ENCODE measurements around the gene RABEPK.
"Not testable (repeated sequence)": the region's sequence is repeated elsewhere in the genome, so short reads cannot be mapped to it uniquely, and the experiment has no call there.

Gene RABEPK

DNA sequence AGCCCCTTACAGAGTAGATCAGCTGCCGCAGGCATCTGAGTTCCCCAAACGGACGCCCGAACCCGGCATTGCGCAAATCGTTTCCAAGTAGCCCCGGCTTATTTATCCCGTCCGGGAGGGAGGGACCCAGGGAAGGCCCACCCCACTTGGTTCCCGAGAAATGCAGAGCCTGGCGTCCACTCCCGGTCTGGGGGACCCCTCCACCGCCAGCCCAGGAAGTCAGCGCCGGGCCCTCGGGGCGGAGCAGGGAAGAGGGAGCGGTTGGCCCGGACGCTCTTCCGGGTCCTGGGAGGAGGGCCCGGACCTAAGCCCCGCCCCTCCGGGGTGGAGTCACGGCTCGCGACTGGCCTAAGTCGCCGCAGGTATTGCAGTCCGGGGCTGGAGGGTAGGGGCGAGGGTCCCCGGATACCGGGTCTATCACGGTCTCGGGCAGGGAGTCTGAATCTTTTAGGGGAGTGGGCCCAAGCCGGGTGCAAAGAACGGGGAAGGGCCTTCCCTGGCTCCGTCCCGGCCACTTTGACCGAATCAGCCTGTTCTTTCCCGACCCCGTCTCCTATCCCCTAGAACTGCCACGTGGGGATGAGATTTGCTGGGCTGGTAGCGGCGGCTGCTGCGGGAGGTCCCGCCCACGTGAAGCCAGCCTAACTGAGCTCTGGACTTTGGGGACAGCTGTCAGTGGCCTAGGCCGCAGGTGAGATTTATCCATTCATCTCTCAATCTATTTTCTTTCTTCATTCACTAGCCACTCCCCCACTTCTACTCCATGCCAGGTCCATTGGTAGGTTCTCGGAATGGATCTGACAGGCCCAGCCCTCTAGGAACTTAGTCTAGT lies at the start of gene RABEPK:
RABEPK (plus strand) TSS at position 327 of the 832 bp plus-strand sequence. CDS start 2,472 bp downstream, outside the sequence.
- DNase-seq (ENCODE audit: low read depth in 2 of 2, low spot score in 1 of 2) = peak; percentile 64 to 74

GRCh38 chr9:125151730-125152129 lies 48.6 kb upstream of the RABEPK start:
- no peak for DNase-seq (ENCODE audit: low read depth in 2 of 2, low spot score in 1 of 2)

- DNase-seq (ENCODE audit: low read depth in 2 of 2, low spot score in 1 of 2) = no peak
These were observed 46.5 kb upstream of the RABEPK start for GRCh38 chr9:125153712-125154367.

DNA sequence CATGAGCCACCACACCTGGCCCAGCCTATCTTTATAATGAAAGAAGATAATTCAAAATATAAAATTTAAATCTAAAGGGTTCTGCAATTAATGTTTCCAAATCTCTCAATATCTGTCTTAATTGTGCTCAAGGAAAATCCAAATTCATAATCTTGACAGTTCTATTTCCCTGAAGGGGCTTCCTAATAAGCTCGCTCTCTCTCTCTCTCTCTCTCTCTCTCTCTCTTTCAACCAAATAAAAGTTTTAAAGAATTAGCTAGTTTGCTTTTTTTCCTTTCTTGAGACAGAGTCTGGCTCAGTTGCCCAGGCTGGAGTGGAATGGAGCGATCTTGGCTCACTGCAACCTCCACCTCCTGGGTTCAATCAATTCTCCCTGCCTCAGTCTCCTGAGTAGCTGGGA lies 43.8 kb upstream of the RABEPK start:
- DNase-seq (ENCODE audit: low read depth in 2 of 2, low spot score in 1 of 2) = no peak

- no peak for DNase-seq (ENCODE audit: low read depth in 2 of 2, low spot score in 1 of 2)
These were observed 39.6 kb upstream of the RABEPK start for GRCh38 chr9:125160750-125161149.

GRCh38 chr9:125161284-125161918 lies 38.9 kb upstream of the RABEPK start:
- no peak for DNase-seq (ENCODE audit: low read depth in 2 of 2, low spot score in 1 of 2)

GRCh38 chr9:125162891-125163290 lies 37.5 kb upstream of the RABEPK start:
- DNase-seq (ENCODE audit: low read depth in 2 of 2, low spot score in 1 of 2) = not testable (repeated sequence)

GRCh38 chr9:125166762-125167161 lies 33.6 kb upstream of the RABEPK start:
- no peak for DNase-seq (ENCODE audit: low read depth in 2 of 2, low spot score in 1 of 2)

GRCh38 chr9:125169895-125170294 lies 30.4 kb upstream of the RABEPK start:
- no peak for DNase-seq (ENCODE audit: low read depth in 2 of 2, low spot score in 1 of 2)

GRCh38 chr9:125172031-125172755 lies 28.1 kb upstream of the RABEPK start:
- DNase-seq (ENCODE audit: low read depth in 2 of 2, low spot score in 1 of 2) = no peak

DNA sequence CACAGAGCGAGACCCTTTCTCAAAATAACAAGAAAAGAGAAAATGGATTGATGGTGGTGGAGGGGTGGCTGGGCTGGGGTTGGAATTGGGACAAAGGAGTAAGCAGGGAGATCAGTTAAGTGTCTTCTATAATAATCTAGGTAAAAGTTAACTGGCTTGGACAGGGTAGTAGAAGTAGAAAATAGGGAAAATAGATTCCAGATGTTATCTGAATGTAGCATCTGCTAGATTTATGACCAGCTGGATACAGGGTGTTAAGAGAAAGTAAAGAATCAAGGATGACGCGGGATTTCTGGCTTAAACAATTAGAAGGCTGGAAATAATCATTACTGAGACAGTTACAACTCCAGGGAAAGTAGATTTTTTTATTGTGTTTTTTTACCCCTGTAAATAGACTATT lies 23.7 kb upstream of the RABEPK start:
- no peak for DNase-seq (ENCODE audit: low read depth in 2 of 2, low spot score in 1 of 2)

DNA sequence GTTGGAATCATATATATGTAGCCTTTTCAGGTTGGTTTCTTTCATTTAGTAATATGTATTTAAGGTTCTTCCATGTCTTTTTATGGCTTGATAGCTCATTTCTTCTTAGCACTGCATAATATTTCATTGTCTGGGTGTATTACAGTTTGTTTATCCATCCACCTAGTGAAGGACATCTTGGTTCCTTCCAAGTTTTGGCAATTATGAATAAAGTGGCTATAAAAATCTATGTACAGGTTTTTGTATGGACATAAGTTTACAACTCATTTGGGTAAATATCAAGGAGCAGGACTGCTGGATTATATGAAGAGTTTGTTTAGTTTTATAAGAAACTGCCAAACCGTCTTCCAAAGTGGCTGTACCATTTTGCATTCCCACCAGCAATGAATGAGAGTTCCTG lies 22.5 kb upstream of the RABEPK start:
- no peak for DNase-seq (ENCODE audit: low read depth in 2 of 2, low spot score in 1 of 2)

- DNase-seq (ENCODE audit: low read depth in 2 of 2, low spot score in 1 of 2) = not testable (repeated sequence)
These were observed 20.6 kb upstream of the RABEPK start for GRCh38 chr9:125179776-125180175.

- no peak for DNase-seq (ENCODE audit: low read depth in 2 of 2, low spot score in 1 of 2)
These were observed 19.5 kb upstream of the RABEPK start for GRCh38 chr9:125180876-125181275.

GRCh38 chr9:125181756-125182155 lies 18.6 kb upstream of the RABEPK start:
- not testable (repeated sequence) for DNase-seq (ENCODE audit: low read depth in 2 of 2, low spot score in 1 of 2)

GRCh38 chr9:125183054-125183453 lies 17.3 kb upstream of the RABEPK start:
- no peak for DNase-seq (ENCODE audit: low read depth in 2 of 2, low spot score in 1 of 2)

GRCh38 chr9:125183561-125183960 lies 16.8 kb upstream of the RABEPK start:
- DNase-seq (ENCODE audit: low read depth in 2 of 2, low spot score in 1 of 2) = no peak

DNA sequence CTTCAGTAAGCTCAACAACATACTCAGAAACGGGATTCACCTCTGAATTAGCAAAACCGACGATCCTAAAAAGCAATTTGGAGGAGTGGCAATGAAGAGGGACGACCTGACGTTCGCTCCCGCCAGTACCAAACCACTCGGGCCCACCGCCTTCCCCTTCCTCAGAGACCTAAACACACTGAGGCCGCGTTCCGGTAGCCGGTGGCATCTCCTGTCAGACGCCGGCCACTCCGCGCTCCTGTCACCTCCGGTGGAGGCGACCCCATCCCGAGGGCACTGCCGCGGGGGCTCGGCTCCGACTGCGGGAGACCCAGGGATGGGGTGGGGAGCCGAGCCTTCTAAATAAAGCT lies 11.4 kb upstream of the RABEPK start:
- peak in 1 of 2 donors; percentile 8 for DNase-seq (ENCODE audit: low read depth in 2 of 2, low spot score in 1 of 2)

DNA sequence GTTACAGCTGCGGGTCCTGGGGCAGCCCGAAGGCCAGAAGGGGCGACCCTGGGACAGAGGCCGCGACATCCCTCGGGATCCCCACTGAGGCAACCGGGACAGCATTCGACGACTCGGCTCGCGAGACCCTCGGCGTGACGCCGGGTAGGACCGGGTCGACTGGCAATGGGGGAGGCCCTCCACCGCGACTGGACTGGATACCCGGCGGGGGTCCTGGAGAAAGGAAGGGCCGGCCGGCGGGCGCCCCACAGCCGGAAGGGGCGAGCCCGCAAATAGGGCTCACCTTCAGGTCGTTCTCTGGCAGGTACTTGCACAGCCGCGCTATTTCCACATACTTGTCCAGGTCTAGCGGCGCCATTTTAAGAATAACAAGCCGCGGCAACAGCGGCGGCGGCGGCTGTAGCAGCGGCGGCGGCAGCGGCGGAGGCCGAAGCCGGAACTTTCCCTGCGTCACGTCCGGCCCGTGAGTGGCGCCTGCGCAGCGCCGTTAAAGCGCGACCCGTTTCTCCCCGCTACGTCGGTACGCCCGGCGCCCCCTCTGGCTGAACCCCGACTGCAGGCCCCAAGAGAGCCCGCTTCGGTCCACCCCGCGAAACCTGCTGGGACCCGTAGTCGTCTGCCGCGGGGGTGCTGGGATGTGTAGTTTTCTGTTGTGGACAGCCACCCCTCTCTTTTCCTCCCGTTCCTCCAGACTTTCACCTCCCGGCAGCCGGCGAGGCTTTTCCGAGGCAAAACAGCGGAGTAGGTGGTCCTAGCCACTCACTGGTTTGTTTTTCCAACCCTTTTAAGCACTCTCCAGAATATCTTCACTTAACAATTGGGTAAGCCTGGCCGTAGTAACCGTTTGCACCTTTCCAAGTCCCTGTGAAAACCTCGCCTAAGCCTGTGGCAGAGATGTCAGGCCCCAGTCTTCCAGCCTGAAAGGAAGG lies 10.7 kb upstream of the RABEPK start, which contains the start of gene PPP6C:
PPP6C (minus strand) TSS at position 443 of the 929 bp plus-strand sequence; CDS start at position 358, 85 bp downstream.
- DNase-seq (ENCODE audit: low read depth in 2 of 2, low spot score in 1 of 2) = peak; percentile 92 to 96

DNA sequence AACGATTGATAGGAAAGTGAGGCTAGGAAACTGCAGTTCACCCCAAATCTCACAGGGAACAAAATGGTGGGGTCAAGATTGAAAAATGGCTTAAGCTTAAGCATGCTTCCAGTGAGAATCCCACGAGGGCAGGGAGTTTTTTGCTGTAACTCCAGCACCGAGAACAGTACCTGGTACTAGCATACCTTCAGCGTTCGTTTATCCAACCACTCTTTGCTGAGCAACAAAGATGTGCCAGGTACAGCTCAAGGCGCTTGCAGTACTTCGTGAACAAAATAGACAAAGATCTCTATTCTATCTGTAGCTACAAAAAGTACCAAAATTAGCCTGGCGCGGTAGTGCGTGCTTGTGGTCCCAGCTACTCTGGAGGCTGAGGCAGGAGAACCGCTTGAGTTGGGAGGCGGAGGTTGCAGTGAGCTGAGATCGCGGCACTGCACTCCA lies 10.0 kb upstream of the RABEPK start:
- no peak for DNase-seq (ENCODE audit: low read depth in 2 of 2, low spot score in 1 of 2)
